ENCODE measurements around the gene DDX42.

DDX42 gene

DNA sequence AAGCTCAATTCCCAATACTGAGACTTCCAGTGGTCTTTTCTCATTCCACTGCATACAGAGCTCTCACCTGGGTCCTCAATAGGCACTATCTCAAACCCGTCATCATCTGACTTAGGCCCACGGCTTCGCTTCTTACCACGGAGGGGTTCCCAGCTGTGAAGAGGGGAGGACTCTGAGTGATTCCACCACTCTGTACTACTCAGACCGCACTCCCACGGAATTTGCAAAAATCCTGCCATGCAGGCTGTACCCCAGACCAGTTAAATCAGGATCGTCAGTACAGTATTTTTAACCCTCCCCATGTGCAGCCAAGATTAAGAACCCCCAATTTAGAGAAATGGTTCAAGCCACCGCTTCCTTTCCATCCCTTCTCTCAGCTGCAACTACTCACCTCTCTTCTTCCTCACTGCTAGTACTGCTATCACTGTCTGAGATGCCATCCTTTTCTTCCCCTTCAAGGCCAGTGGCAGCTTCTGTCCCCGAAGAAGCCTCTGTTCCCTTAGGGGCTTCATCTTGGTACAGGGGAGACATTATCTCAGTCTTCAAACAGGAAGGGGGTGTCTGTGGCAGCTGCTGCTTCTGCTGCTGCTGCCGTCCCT, 47.1 kb downstream of the DDX42 start:
- H3K4me3 ChIP-seq (ENCODE audit: low read depth, low read length), result no peak overlapping the region

DNA sequence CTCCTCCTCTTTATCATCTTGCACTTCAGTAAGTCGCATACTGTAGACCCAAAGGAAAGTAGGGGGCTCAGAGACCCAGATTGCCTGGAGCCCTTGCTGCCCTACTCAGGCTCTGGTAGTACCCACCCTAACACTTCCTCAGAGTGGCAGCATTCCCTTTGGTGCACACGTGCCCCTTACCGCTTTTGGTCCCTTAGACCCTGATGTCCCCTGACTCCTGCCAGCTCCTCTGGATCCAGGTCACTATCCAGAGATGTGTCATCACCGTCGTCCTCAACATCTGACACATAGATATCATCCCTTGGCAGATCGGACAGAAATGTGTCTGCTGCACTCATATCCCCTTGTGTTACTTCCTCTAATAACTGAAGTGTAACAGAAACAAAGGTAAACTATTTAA, 47.8 kb downstream of the DDX42 start:
- H3K4me3 ChIP-seq (ENCODE audit: low read depth, low read length), result no peak overlapping the region

DNA sequence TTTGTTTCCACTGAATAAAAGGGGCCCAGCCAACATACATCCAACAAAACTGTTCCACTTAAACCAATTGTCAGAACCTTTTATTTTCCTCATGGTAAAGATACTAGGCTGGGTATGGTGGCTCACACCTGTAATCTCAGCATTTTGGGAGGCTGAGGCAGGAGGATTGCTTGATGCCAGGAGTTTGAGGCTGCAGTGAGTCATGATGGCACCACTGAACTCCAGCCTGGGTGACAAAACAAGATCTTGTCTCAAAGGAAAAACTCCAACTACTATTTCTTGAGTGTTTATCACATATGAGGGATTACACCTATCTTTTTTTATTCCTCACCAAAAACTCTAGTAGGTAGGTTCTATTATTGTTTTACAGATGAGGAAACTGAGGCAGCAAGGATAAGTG, 48.6 kb downstream of the DDX42 start:
- H3K4me3 ChIP-seq (ENCODE audit: low read depth, low read length), result no peak overlapping the region

GRCh38 chr17:63823659-63824331, 49.8 kb downstream of the DDX42 start:
- H3K4me3 ChIP-seq (ENCODE audit: low read depth, low read length), result no peak overlapping the region

- H3K4me3 ChIP-seq (ENCODE audit: low read depth, low read length), result no peak overlapping the region
Measured at GRCh38 chr17:63824362-63824761, 50.4 kb downstream of the DDX42 start.

- H3K4me3 ChIP-seq (ENCODE audit: low read depth, low read length), result peak overlapping the region; percentile 98
Measured at GRCh38 chr17:63826468-63827001, 52.6 kb downstream of the DDX42 start.

DNA sequence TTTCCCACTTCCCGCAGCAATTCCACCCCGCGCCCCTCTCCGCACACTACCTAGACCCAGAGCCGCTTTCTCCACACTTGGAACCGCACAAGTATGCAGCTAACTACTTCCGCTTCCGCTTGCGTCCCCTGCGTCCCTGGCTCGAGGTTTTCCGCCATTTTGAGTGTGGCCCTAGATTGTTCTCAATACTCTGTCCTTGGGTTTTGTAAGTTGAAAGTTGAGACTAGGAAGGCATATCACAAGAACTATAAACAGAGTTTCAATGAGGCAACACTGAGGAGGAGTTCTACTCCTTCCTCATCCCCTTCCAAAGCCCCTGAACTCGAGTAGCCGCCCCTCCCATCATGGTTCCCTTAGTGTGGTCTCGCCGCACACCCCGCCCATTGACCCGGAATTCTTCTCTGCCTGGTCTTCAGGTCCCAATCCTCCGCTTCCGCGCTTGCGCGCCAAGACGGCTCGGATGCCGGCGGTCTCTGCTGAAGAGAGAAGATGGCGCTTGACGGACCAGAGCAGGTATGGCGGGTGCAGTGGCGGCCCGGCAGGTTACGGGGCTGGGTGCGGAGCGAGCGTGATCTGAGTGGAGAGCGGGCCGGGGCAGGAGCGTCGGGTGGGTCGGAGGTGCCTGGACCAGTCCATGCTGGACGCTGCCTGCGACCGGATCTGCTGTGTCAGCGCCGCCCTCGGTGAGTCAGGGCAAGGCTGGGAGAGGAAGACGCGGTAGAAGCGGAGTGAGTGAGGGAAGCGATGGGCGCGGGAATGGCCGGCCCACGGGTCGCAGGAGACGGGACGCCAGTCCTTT, 53.2 kb downstream of the DDX42 start, which contains the start of the genes FTSJ3 and PSMC5:
FTSJ3 (minus strand) TSS at position 662 of the 799 bp plus-strand sequence. CDS start 761 bp downstream, outside the sequence.
PSMC5 (plus strand) TSS at position 430 of the 799 bp plus-strand sequence; CDS start at position 490, 60 bp downstream.
- peak within 1 kb of the TSS; percentile 98 for H3K4me3 ChIP-seq (ENCODE audit: low read depth, low read length)

DNA sequence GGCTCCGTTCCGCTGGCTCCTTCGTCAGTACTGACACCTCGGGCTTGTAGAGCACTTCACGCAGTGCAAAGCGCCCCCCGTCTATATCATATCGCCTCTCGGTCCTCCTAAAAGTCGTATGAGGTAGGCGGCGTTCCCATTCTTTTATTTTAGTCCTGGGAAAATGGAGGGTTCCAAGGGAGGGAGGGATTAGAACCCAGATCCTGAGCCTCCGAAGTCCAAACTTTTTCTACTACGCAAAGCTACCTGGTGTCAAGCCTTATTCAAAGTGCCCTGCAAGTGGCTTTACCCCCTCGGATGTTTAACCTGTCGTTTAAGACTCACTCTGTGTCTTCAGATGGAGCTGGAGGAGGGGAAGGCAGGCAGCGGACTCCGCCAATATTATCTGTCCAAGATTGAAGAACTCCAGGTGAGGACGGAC, 53.8 kb downstream of the DDX42 start:
- H3K4me3 ChIP-seq (ENCODE audit: low read depth, low read length), result peak overlapping the region; percentile 98

- H3K4me3 ChIP-seq (ENCODE audit: low read depth, low read length), result no peak overlapping the region
Measured at GRCh38 chr17:63828936-63829335, 55.0 kb downstream of the DDX42 start.

DNA sequence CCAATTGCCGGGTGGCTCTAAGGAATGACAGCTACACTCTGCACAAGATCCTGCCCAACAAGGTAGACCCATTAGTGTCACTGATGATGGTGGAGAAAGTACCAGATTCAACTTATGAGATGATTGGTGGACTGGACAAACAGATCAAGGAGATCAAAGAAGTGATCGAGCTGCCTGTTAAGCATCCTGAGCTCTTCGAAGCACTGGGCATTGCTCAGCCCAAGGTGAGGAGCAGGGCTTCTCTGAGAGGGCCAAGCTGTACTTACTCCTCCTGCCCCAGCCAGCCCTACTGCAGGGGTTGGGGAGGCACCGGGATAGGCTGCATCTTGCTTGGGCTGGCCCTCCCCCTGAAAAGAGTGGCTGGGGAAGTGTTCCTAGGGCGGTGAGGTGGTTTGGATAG, 56.3 kb downstream of the DDX42 start:
- H3K4me3 ChIP-seq (ENCODE audit: low read depth, low read length), result no peak overlapping the region

- H3K4me3 ChIP-seq (ENCODE audit: low read depth, low read length), result no peak overlapping the region
Measured at GRCh38 chr17:63830904-63831491, 57.0 kb downstream of the DDX42 start.

GRCh38 chr17:63831505-63831904, 57.5 kb downstream of the DDX42 start:
- no peak overlapping the region for H3K4me3 ChIP-seq (ENCODE audit: low read depth, low read length)

DNA sequence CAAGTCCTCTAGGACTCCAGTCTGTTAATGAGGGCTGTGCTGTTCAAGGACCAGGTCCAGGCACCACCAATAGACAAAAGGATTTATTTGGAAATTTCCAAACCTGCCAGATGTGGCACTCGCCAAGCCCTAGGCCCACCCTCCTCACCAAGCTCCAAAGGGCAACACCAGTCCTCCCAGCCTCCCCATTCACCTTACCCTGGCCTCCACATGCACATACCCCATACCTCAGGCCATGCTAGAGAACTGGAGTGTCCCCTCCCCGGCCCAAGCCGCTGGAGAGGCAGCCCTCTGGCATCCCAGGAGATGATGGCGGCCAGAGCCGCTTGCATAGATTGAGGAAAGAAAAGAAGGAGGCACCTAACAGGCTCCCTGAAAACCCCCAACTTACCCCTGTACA, 58.0 kb downstream of the DDX42 start:
- no peak overlapping the region for H3K4me3 ChIP-seq (ENCODE audit: low read depth, low read length)

GRCh38 chr17:63832455-63832854, 58.5 kb downstream of the DDX42 start:
- no peak overlapping the region for H3K4me3 ChIP-seq (ENCODE audit: low read depth, low read length)

DNA sequence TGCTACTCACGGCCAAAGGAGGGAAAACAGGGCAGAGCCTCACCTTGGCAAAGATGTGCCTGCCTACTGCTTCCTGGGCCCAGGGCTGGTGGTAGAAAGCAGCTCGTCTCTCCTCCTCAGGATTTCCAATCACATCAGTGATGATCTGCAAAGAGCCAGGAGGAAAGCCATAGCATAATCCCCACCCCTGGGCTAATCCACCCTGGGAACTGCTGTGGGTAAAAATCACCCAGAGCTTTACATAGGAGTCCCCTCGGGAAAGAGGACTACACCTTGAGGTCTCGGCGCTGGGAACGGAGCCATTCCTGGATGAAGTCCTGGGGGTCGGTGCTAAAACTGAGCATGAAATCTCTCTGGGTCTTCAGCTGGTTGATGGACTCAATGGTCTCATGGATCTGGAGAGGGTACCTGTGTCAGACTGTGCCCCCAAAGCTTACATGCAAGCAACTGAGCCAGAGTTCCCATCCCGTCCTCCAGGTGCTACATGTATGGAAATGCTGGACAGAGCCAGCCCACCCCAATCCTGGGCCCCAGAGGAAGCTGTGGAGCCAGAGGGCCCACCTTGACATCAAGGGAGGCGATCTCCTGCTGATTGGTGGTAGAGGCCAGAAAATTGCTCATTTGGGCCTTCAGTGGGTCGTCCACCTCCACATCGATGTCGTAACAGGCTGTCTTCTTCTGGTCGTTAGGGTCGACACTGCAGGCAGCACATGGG, 59.2 kb downstream of the DDX42 start:
- no peak overlapping the region for H3K4me3 ChIP-seq (ENCODE audit: low read depth, low read length)

GRCh38 chr17:63833741-63834373, 59.9 kb downstream of the DDX42 start:
- no peak overlapping the region for H3K4me3 ChIP-seq (ENCODE audit: low read depth, low read length)

DNA sequence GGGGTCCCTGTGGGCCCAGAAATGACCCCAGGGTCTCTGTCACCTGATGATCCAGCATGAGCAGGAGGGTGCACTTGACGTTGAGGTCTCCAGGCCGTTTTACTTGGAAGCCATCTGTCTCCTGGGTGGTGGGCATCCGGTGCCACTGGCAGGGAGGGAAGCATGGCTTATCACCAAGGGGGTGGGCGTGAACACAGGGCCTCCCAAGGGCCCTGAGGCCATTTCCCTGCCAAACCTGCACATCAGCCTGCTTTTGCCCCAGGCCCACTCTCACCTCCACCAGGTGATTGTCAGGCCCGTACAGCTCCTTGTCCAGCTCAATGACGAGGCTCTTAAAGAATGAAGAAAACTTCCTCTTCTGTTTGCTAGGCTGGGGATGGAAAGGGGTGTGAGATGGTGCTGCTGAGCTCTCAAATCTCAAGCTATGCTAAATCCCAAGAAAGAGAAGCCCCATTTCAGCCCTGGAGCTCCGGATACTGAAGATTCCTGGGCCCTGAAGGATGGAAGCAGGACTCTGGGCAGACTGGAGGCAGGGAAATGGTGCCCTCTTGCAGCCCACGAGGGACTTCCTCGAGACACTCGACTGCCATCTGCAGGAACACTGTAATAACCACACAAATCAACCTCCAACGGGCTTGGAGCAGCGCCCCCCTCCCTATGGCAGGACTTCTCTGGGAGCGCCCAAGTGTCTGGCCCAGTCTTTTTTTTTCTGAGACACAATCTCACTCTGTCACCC, 60.6 kb downstream of the DDX42 start:
- no peak overlapping the region for H3K4me3 ChIP-seq (ENCODE audit: low read depth, low read length)

- no peak overlapping the region for H3K4me3 ChIP-seq (ENCODE audit: low read depth, low read length)
Measured at GRCh38 chr17:63835167-63835720, 61.3 kb downstream of the DDX42 start.

- H3K4me3 ChIP-seq (ENCODE audit: low read depth, low read length), result no peak overlapping the region
Measured at GRCh38 chr17:63836811-63837210, 62.8 kb downstream of the DDX42 start.

Data from iPS-11a (cell line).